ENCODE measurements around the gene ADAMTS2.

ADAMTS2 gene

DNA sequence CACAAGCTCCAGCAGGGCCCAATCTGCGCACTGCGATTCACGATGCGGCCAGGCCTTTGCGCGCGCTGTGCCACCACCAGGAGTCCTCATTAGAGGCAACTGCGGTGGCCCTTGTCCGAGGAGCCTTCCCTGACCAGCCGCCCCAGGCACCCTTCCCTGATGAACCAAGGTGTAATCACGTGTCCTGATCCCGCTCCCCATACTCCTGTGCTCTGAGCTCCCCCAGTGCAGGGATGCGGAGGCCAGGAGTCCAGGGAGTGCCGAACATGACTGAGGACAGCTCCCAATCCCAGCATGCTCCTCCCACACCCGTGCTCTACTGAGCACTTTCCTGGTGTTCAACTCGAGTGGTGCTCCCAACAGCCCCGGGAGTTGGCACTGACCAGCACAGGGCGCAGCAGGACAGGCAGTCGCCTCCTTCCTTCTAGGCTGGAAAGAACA lies 150.3 kb downstream of the ADAMTS2 start:
- DNase-seq (ENCODE audit: low read depth, low spot score) = no peak

DNA sequence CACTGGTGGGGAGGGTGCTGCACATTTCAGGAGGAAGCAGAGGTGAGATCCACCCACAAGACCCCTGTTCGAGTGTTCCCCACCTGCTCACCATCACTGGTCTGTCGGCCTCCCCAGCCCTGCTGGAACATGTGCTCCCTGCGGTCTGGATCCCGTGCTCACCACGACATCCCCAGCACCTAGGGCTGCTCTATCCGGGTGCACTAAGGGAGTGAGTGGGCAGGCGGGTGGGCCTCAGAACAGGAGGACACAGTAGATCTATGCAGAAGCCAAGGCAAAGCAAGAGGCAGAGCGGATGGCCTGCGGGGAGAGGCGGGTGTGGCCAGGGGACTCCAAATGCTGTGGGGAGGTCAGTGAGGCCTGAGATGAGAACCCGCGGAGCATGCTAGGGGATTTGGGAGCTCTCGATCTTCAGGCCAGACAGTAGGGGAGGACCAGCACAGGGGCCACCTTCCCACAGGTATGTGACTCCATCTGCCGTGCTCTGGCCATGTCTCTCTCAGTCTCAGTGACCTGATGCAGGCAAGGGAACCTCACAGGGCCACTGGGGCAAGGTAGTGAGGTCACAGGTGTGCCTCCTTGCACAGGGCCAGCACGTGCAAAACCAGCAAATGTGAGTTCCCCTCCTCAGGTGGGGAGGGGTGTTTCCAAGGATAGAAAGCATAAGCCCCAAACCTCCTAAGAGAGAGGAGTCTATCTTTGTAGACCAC lies 150.9 kb downstream of the ADAMTS2 start:
- no peak for DNase-seq (ENCODE audit: low read depth, low spot score)

DNA sequence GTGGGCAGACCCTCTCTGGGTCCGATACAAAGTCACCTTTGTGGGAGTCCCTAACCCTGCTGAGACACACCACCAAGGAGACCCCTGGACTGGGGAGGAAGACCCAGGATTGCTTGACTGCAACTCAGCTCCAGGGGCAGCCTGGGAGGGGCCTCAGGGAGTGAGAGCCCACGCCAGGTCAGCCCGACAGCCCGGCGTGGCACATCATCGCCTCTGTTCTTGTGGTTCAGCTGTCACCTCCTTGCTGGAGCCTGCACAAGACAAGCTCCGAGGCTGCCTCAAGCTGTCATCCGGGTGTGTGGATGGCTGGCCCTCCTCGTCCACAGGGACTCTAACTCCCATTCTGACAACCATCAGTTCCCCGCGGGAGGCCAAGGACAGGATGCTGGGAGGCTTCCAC lies 151.5 kb downstream of the ADAMTS2 start:
- no peak for DNase-seq (ENCODE audit: low read depth, low spot score)

DNA sequence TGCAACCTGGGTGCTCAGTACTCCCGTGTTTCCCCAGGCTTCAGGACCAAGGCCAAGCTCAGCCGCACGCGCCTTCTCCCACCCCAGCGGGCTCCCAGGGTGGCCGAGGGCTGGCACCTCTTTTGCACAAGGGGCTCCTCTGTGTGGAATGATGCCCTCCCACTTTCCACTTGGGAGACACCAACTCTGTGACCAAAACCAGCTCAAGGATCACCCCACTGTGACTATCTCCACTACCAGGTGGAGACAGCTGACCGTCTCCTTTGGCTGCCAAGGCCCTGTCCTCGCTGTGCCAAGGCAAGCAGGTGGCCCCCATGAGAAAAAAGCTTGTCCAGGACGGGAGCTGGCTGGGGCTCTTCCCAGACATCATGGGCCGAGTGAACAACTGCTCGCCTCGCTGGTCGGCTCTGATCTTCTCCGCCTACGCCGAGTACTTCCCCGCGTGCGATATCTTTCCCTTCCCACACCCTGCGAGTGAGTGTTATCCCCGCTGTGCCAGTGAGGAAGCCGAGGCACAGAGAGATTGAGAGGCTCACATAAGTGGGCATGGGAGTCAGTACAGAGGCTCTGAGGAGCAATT lies 152.3 kb downstream of the ADAMTS2 start:
- DNase-seq (ENCODE audit: low read depth, low spot score) = no peak

DNA sequence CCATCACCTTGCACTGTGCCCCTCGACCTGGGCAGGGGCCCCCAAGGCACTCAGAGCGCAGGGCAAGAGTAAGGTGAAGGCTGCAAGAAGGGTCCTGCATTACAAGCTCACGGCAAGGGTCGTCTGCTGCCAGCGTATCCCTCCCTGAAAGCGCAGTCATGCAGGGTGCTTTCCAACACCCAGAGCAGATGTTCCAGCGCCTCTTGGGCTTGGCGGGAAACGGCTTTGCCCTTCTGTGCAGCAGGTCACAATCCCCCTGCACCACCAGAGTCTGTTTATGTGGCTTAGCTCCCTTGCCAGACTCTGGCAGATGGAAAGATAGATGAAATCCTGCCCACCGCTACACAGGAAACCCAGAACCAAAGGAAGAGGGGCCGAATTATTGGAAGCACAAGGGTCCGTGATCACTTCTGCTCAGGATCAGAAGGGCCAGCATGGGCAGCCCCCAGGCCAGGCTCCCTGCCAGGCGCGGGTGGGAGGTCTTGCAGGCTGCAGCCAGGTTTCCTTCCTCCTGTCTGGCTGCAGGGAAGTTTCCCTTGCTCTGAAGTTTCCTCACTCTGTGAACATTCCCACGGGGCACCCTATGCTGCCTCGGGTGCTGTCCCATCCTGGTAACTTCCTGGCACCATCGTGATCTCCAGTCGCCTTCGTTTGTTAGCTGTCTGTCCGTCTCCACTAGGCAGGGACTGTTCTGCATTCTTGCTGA lies 152.9 kb downstream of the ADAMTS2 start:
- no peak for DNase-seq (ENCODE audit: low read depth, low spot score)

DNA sequence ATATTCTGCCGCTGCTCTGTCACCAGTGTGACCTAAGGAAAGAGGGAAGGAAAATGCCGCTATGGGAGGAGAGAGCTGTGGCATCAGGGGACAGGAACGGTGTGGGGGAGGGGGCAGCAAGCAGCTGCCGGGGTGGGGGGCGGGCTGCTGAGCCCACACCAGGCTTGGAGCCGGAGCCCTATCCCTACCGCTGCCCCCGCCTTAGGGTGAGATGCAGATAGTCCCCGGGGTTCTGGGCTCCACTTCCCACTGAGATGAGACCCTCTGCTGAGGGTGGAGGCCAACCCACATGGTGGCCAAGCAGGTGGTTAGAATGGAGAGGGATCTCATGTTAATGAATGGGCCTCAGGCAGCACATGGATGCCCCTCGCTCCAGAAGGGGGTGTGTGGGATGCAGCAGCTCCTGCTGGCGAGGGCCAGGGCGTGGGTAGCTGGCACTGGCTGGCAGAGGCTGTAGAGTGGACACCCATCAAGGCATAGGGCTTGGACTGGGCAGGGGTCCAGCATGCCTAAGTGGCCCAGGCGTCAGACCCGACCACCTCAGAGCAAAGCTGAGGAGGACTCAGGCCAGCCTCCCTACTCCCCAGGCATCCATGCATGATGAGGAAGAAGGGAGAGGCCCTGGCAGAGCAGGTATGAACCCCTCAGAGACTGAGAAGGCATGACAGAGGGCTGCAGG lies 153.6 kb downstream of the ADAMTS2 start:
- DNase-seq (ENCODE audit: low read depth, low spot score) = no peak

DNA sequence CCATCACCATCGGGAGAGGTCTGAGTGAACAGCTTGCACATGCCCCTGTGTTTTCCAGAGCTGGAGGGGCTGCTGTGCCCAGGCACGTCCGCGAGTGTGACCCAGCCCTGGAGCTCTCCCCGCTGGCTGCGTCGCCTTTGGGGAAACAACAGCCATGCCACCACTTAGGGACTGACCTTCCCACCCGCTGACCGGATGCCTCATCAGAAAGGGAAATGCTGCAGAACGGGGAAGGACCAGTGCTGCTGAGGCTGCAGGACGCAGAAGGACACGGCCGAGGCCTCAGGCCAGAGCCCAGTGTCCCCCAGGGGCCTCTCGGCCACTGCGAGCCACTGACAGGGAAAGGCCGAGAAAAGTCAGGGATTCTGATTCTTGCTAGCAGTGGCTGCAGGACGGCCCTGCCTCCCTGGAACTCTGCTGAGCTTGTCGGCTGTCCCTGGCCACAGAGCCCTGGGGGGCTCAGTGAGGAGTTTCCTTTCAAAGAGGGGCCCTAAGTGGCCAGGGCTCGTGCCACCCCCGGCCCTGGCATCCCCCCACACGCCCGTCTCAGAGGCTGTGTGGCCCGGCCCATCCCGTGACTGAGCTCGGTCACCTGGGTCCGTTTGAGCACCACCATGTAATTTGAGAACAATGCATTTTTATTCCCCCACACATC lies 154.3 kb downstream of the ADAMTS2 start:
- DNase-seq (ENCODE audit: low read depth, low spot score) = no peak

DNA sequence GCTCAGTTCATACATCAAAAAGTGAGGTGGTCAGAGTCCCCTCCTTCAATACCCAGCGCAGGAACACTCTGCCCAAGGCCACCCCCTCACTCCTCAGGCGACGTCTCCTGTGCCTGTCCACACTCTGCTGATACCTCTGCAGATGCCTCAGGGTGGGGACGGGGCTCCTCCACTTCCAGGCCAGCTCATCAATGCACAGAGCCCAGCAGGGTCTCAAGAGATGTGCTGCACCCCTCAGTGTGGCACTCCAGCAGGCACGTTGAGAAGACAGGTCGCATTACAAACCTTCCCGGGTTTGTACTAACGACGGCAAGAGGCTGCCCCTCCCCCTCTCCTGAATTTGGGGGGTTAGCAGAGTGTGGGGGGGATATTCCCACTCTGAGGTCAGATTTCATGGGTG lies 156.6 kb downstream of the ADAMTS2 start:
- no peak for DNase-seq (ENCODE audit: low read depth, low spot score)

DNA sequence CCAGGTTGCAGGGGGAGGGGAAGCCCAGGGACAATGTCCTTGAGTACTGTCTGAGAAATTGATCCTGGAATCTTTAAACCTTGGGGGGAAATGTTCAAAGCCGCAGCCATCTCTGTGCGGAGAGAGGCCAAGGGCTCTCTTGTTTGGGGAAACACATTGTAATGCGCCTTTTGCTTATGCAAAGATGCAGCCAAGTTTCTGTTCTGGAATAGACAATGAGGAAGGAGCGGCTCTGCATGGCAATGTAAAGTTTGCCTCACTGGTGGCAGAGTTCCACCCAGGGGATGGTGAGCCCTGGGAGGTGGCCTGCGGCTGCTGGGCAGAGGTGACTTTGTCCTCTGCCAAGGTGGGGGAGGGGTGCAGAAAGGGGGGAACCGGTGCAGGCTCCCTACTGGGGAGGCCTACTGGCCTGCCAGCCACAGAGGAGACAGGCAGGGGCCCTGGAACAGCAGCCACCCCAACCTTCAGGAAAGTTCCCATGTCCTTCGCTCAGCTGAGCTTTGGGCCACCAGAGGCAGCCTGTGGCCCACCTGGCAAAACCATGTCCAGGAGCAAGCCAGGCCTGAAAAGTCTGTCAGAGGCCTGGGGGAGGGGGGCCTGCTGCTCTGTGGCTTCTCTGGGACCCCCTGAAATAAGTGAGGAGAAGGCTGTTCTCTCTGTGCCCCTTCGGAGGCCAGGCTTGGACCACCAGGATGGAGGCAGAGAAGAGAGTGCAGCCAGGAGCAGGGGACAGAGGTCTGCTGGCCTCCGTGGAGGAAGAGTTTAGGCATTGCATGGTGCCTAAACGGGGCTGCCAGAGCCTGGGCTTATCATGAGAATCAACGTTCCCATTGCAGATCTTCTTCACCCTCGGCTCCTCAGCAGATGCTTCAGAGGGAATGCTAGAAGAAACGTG lies 157.3 kb downstream of the ADAMTS2 start:
- DNase-seq (ENCODE audit: low read depth, low spot score) = no peak

DNA sequence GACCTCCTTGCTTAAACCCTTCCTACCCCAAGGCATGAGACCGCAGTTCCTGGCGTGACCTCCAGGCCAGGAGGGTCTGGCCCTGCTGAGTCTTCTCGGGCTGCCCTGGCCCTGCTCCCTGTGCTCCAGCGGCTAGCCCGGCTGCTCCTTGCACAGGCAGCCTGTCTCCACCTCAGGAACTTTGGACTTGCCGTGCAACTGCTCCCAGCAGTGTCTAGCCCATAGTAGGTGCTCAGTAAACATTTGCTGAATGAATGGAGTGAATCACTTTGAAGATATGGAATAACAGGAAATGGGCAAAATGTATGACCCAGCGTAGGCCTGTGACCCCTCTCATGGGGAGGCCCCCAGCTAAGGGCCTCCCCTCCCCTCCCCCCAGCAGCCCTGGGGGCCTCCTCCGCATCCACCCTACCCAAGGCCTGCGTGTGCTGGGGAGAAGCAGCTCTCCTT lies 158.0 kb downstream of the ADAMTS2 start:
- DNase-seq (ENCODE audit: low read depth, low spot score) = no peak

DNA sequence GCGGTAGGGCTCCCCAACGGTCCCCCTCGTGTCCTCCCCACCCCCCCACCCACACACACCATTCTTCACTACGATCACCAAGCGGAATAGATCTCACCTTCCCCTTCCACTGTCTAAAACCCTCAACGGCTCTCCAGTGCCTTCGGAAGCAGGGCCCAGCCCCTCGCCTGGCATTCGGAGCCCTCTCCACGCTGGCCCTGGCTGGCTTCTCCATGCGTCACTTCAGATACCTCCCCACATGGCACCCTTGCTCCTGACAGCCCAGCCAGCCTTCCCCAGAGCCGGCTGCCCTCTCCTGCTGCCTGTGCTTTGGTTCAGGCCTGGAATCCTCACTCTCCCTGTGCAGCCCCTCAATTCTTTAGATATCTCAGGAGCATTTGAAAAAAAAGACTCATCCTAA lies 158.5 kb downstream of the ADAMTS2 start:
- DNase-seq (ENCODE audit: low read depth, low spot score) = no peak

DNA sequence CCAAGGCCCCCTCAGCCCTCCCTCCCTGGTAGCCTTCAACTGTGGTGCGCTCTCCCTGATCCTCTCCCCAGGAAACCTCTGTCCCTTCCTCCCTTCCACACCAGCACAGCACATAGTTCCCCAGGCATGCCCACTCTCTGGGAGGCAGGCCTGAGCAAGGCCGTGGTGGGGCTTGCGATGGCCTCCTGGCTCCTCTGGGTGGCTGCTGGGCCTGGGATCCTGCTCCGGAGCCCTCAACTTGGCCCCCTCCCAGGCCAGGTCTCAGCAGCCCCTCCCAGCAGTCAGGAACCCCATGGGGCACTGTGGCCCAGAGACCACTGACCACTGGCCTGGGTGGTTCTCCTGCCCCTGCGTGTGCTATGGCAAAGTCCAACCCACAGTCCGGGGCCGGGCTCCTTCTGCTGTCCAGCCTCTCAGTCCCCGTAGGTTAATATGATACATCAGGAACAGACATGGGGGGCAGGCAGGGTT lies 159.3 kb downstream of the ADAMTS2 start:
- no peak for DNase-seq (ENCODE audit: low read depth, low spot score)

DNA sequence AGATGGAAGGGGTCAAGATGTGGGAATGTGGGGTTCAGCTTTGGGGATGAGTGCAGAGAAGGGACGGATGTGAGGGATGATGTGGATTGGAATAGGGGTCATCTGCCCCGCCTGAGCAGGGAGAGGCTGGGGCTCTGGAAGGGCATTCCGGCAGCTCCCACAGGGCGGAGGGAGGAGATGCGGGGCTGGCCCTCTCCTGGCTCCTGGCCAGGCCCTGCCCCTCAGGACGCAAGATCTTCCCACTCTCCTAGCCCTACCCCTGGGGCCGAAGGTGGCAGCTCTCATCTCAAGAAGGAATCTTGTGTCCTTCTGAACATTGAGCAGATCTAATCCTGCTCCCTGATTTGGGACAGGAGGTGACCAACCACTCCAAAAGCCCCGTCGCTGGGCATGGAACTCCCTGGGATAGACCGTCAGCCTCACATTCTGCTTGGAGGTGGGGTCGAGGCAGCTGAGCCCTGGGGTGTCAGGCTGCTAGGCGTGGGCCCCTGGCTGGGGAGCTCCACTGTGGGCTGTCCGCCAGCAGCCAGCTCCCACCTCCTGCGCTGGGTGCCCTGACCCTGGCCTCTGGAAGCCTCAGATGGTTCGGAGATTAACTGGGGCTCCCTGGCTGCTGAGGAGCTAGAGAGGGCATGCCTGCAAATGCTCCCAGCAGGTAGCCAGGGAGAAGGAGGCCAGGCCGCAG lies 159.9 kb downstream of the ADAMTS2 start:
- no peak for DNase-seq (ENCODE audit: low read depth, low spot score)

DNA sequence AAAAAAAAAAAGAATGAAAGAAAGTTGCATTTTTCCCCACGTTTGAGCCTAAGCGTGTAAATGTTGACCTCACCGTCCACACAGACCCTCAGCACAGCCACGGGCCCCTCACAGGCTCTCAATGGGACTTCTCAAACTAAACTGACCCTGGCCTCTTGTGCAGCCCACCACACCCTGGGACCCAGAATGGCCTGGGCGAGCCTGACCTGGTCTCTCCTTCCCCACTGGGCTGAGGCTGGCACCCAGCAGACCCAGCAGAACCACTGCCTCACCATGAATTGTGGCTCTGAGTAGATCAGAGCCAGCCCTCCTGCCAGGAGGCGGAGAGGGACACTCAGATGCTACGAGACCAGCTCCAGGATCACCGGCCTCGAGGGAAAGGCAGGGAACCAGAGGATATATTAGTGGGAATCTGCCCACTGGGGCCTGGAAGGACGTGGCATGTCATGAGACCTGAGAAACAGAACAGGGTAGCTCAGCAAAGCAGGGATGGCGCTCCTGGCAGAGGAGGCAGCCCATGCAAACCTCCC lies 160.7 kb downstream of the ADAMTS2 start:
- DNase-seq (ENCODE audit: low read depth, low spot score) = no peak

DNA sequence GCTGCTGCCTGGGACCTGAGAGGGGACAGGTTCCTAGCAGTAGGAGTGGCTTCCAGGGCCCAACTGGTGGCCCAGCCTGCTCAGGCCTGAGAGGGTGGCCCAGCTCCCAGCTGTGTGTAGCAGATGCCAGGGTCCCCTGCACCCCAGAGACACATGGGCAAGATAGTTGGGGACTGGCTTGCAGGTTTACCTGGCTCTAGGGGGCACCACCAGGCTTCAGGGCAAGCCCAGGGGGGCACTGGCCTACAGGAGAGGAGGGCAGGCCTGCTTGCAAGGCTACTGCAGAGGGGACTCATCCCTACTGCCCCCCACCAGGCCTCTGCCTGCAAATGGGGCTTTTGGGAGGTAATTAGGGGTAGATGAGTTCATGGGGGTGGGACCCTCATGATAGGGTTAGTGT lies 161.8 kb downstream of the ADAMTS2 start:
- no peak for DNase-seq (ENCODE audit: low read depth, low spot score)

DNA sequence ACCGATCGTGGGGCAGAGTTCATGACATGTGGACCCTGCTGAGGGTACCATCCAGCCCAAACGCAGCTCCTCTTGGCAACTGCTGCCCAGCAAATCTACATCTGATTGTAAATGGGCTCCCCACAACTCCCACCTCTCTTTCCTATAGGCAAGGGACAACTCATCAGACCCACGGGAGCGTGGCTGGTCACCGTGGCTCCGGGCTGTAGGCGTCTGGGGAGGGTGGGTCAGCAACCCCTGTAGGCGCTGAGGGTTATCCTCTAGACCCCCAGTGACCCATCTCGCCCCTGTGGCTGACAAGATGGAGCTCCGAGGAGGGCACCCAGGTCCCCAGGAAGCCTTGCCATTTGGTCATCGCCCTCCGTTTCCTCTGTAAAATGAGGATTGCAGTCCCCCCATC lies 162.7 kb downstream of the ADAMTS2 start:
- DNase-seq (ENCODE audit: low read depth, low spot score) = no peak

DNA sequence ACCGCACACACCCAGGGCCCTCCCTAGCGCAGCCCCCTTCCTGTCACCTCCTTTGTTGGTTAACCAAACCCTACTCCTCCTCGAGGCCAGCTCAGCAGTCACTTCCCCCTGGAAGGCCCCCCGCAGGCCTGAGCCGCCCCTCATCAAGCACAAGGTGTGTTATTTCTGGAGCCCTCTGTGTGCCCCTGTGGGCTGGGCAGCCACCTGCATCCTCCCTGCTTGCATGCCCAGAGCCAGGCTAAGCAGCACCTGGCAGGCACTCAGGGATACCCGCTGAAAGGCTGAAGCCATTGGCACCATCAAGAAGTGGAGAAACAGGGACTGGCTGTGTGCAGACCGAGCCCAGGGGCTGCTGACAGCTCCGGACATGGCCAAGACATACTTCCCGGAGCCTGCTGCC lies 163.3 kb downstream of the ADAMTS2 start:
- DNase-seq (ENCODE audit: low read depth, low spot score) = no peak

DNA sequence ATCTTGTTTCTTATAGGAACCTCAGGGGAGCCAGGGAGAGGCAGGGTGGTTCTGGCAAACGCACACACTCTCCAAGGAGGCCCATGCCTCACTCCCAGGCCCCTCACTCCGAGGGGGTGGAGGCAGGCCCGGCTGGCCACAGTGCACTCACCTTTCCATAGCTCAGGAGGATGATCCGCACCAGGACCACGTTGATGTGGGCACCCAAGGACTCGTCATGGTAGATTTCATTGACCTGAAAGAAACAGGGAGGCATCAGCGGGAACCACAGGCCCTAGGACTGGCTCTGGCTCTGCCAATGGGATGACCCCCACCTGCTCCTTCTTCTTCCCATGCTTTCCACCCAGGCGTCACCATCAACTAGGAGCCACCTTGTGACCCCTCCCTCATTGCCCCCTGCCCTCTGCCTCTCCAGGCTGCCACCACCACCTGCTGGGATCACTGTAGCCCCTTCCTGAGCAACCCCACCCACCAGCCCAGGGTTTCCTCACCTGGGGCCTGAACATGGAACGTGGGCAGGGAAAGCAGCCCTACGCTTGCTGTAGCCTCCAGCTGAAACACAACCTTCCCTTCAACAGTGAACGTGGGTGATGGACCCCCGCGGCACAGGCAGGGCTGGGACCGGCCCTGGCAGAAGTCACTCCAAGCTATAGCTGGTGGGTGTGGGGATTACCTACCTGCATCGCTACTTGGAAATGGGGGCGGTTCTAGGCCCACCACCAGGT lies 164.2 kb downstream of the ADAMTS2 start:
- DNase-seq (ENCODE audit: low read depth, low spot score) = no peak

DNA sequence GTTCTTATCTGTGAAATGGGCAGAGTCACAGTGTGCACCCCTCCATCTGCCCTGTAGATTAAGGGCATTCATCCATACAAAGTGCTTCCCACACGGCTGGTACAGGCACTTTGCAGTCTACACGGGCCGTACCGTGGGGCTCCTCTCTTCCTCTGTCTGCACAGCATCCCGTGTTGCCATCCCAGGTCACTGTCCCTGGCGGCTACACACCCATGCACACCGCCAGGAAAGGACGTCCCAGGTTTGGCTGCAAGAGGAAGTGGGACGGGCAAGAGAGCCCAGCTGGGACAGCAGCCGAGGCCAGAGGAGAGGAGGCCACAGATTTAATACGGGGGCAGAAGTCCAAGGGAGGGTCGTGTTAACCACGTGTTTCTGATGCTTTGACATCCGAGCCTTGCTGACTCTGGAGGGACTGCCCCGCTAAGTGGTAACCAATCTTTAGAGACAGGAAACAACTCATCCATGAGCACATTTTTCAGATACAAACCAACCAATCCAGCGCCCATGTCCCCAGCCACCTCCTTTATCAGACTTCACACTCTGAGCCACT lies 165.1 kb downstream of the ADAMTS2 start:
- DNase-seq (ENCODE audit: low read depth, low spot score) = no peak
